Measurements from ENCODE around the gene NEDD8. TPM values are rescaled to one million over a fixed set of nuclear protein-coding genes. Genes with fewer than 3 reads are reported as not detected.
"Not testable (repeated sequence)": the region's sequence is repeated elsewhere in the genome, so short reads cannot be mapped to it uniquely, and the experiment has no call there.

NEDD8 gene
- polyA plus RNA-seq, 10 donors = 168 to 226 (median 186) TPM

DNA sequence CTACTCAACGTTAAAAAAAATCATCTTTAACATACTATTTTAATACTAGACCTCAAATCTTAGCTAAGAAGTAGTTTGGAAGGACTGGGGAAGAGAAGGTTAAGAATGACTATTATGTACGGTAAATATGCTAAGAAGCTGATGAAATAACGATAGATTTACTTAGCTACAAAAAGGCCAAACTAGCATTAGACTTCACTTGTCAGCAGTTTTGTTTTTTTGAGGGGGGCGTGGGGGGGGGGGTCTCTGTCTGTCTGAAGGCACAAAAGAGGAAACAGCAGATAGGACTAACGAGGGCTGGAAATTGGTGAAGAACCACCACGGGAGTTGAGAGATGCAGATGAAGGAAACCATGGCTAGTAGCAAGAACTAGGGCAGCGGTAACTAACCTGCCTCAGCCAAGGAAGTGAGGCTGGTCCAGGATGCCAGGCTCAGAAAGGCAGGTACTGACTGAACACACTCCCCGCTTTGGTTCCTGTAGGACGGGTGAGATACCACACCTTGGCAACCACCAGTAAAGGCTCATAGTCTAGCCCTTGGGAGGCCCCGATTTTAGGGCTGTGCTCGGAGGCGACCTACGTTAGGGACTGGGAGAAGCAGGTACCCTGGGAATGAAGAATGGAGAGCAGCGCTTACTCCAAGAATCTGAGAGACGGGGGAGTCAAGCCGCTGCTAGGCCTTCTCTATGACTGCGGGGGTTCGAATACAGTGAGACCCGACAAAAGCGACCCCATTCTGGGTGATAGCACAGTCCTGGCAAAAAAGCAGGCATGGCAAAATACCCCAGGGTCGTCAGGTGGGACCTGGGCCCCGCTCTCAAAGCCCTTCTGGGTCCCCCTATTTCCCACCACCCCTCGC lies 675 bp downstream of the NEDD8 start:
- DNase-seq = peak in 1 of 3 donors; percentile 19

DNA sequence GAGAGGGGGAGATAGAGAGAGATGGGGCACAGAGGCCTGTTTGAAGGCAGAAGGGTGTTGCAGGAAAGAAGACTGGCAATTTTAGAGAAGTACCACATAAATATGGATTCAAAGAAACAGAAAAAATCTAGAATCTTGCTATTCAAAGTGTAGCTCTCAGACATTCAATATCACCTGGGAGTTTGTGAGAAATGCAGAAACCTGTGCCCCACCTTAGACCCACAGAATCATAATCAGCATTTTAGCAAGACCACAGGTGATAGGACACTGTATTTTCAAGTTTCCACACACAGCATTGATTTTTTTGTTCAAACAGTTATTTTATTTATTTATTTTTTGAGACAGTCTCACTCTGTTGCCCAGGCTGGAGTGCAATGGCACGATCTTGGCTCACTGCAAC lies 3.3 kb downstream of the NEDD8 start:
- no peak for DNase-seq

DNA sequence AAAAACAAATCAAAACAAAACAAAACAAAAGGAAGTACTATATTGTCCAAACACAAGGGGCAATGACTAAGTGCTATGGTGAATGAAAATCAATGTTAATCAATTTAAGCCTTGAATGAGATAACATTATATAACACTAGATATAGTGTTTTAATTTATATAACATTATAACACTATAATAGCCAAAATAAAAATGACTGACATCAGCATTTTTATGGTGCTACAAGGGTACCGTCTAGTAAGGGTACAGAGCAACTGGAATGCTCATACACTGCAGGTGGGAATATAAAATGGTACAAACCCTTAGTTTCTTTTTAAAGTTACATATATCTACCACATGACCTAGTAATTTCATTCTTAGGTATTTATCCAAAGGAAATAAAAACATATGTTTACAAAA lies 5.7 kb downstream of the NEDD8 start:
- no peak for DNase-seq

DNA sequence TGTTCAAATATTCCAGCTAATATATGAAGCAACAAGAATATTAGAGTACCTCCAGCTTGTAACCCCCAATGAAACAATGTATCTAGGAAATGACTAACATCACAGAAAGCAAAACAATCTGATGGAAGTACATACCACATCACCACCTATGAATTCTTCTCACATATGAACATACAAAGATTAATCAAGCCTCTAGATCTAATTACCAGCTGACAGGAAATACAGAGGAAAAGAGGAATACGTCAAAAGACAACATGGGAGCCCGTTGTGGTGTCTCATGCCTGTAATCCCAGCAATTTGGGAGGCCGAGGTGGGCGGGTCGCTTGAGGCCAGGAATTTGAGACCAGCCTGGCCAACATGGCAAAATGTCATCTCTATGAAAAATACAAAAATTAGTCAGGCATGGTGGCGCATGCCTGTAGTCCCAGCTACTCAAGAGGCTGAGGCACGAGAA lies 7.5 kb downstream of the NEDD8 start:
- peak in 1 of 3 donors; percentile 77 for DNase-seq

DNA sequence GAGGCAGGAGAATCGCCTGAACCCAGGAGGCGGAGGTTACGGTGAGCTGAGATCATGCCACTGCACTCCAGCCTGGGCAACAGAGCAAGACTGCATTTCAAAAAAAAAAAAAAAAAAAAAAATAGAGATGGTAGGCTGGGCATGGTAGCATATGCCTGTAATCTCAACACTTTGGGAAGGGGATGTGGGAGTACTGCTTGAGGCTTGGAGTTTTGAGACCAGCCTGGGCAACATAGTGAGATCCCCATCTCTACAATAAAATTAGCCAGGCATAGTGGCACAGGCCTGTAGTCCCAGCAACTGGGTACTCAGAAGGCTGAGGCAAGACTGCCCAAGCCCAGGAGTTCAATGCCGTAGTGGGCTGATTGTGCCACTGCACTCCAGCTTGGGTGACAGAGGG lies 9.2 kb downstream of the NEDD8 start:
- DNase-seq = not testable (repeated sequence)

- no peak for DNase-seq
These were observed 12.6 kb downstream of the NEDD8 start for GRCh38 chr14:24219521-24219920.

GRCh38 chr14:24219080-24219479 lies 13.1 kb downstream of the NEDD8 start:
- no peak for DNase-seq

- DNase-seq = not testable (repeated sequence)
These were observed 15.3 kb downstream of the NEDD8 start for GRCh38 chr14:24216876-24217275.

DNA sequence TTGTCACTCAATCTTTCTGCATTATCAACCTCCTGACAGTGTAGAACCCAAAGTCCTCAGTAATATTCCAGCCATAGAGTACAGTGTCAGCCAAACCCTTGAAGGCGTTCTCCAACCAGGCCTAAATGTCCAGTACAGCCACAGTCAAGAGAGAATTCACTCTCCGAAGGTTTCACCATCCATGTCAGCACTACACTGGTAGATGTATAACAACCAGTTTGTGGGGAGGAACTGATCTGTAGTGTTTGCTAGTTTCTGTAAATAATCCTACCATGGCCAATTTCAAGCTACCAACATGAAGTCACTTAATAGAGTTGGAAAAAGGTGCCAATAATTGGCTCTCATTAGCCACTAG lies 15.8 kb downstream of the NEDD8 start:
- DNase-seq = no peak

DNA sequence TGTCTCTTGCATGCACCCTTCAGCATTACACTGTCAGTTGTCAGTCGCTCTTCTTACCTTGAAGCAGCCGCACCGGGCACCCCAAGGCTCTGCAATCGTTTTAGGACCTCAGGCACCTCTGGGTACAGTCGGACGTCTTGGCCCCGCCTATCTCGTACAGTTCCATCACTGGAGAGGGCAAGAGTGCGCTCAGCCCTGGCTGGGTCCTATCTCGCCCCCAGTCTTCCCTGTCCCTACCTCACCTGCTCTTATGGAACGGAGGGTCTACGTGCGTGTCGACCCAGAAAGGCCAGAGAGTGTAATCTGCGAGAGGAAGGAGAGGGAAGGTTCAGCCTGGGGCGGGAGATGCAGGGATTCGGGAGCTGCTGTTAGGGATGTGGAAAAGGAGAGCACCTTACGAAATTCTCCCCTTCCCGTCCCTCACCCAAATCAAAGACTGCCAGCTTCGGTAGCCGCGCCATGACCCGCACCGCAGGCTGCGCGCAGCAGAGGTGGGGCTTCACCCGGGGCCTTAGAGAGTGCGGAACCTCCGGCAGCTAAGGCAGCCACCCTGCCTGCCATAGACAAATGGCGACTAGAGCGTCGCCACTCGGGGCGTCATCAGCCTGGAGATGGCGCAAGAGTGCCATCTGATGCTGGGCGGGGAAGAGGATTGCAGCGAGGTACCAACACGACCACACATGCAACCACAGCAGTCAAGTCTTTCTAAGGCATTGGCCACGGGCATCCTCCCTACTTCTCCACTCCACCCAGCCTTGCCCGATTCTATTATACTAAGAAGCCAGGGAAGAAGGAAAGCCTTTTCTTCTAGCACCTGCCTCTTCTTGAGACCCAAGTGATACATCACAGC lies 16.4 kb downstream of the NEDD8 start, which contains the start of gene MDP1:
Gene MDP1, minus strand, starts transcription at position 572 of the 850 bp plus-strand sequence. Its CDS starts 111 bp downstream, at position 461.
- DNase-seq = peak; percentile 85 to 95 (median 90)

GRCh38 chr14:24213866-24214662 lies 18.1 kb downstream of the NEDD8 start:
- no peak for DNase-seq

DNA sequence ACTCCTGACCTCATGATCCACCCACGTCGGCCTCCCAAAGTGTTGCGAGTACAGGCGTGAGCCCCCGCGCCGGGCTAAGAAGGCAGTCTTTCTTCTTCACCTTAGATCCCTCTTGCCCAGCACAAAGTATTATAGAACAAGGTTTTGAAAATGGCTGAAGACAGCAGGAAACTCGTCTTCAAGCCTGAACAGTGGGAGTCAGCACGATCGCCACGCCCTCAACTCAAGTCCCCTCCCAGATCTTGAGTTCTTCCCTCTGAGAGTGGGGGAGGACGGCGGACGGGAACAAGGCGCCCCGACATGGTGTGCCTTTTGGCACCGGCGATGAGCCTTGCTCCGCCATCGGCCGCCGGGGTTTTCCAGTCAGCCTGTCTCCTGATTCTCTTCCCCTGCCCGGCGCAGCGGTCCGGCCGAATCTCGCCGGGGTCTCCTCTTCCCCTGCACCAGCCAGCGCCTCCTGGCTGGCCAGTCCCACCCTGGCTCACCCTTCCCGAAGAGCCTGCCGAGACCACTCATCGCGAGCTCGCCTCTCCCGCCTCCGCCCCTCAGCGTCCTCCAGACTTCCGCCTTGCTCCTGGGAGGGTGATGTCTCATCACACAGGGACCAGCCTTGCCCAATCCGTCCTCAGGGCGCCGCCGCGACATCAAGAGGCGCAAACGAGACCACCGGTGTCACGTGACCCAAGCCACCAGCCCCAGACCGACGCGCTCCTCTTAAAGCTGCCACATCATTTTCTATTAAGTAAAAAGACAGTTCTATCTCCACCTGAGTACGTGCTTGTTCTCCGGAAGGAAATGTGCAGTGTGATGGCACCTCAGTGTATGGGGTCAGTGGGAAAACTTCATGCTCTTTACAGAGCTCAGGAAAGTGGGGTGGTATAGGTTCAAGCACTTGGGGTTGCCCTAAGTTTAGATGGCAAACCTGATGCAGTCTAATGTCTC lies 19.0 kb downstream of the NEDD8 start, which contains the start of gene CHMP4A:
Gene CHMP4A, minus strand, starts transcription at position 565 of the 942 bp plus-strand sequence. Its CDS starts 49 bp downstream, at position 516.
- peak; percentile 96 to 98 (median 98) for DNase-seq

DNA sequence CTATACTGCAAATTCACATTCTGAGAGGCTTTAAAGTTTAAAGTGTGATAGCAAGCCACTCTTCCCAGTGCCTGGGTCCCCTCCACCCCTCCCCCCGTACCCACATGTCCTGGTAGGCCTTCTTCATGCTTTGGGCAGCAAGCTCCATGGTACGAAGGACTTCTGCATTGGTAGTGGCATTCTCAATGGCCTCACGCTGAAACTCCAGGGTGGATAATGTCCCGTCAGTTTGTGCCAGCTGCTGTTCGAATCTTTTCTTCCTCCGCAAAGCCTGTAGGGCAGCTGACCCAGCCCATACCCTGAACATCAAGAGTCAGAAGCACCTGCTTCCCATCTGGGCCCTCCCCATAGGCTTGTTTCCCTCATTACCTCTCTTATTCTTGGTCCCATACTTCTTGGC lies 20.9 kb downstream of the NEDD8 start:
- no peak for DNase-seq

DNA sequence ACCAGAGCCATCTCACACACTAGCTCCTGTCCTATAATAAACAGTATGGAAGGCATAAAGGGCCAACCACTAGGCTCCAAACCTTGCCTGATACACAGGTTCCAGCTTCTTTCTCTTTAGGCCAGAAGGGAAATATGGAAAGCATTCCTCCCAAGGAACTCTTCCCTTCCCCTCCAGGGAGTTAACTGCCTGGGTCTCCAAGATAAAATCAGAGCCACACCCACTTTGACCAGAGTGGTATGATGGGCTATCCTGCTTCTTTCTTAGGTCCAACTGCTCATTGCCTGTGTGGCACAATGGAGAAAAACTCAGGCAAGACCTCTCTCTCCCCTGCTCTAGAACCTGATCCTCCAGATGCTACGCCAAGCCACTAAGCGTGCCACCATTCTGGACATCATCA lies 24.5 kb downstream of the NEDD8 start:
- DNase-seq = no peak

DNA sequence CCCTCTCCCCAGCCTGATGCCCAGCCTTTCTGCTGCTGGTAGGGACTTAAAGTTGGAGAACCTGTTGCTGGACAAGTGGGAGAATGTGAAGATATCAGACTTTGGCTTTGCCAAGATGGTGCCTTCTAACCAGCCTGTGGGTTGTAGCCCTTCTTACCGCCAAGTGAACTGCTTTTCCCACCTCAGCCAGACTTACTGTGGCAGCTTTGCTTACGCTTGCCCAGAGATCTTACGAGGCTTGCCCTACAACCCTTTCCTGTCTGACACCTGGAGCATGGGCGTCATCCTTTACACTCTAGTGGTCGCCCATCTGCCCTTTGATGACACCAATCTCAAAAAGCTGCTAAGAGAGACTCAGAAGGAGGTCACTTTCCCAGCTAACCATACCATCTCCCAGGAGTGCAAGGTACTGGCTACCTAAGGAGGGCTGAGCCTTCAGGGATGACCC lies 25.0 kb downstream of the NEDD8 start:
- no peak for DNase-seq

- no peak for DNase-seq
These were observed 25.7 kb downstream of the NEDD8 start for GRCh38 chr14:24206260-24207103.

GRCh38 chr14:24204163-24205146 lies 27.7 kb downstream of the NEDD8 start:
- DNase-seq = no peak

- DNase-seq = not testable (repeated sequence)
These were observed 28.8 kb downstream of the NEDD8 start for GRCh38 chr14:24203249-24203886.
